Left ventricle myocardium inferior (tissue), 1 donor: ENCODE measurements around the gene ABCC3. TPM values are rescaled to one million over a fixed set of nuclear protein-coding genes. Genes with fewer than 3 reads are reported as not detected.

ENCODE experiments used
- DNase-seq: peaks from one replicate; pipeline ENCODE4 v3.0.0-alpha.2; 2020
- H3K27ac ChIP-seq: fragments of 200-600 bp; replicated peaks from 2 replicates; pipeline ENCODE4 v1.8.0; 2021
- H3K27me3 ChIP-seq: fragments of 200-600 bp; 2 replicates; pipeline ENCODE4 v1.8.0; 2021; ENCODE audit warnings: low read depth
- H3K36me3 ChIP-seq: fragments of 200-600 bp; 2 replicates; pipeline ENCODE4 v1.8.0; 2021
- H3K4me1 ChIP-seq: fragments of 200-600 bp; 2 replicates; pipeline ENCODE4 v1.8.0; 2021
- H3K4me3 ChIP-seq: fragments of 200-600 bp; 2 replicates; pipeline ENCODE4 v1.8.0; 2021; ENCODE audit warnings: mild to moderate bottlenecking, moderate library complexity
- H3K9me3 ChIP-seq: fragments of 200-600 bp; replicated peaks from 2 replicates; pipeline ENCODE4 v1.8.0; 2021
- CTCF ChIP-seq: fragments of 200-600 bp; IDR thresholded peaks from 2 replicates; pipeline ENCODE4 v1.8.0; 2021; ENCODE audit warnings: antibody characterized with exemption, mild to moderate bottlenecking, borderline replicate concordance
- intact Hi-C: fragments of 100-400 bp; cut with micrococcal nuclease; formaldehyde crosslinking; loops from one replicate; pipeline ENCODE4 v1.11.0; 2022
- total RNA-seq: library from RNA; stranded (reverse); fragmentation: NEBNext Ultra II Directional; extraction: Animal tissue kit (Norgen Biotek cat#: 25700); gene quantifications from one replicate; pipeline ENCODE4 v1.2.1, GENCODE V29; 2021
- donor health status: DM: no; HTN: yes; CAD: no; lungs with severe emphysema.

ABCC3 gene
- total RNA-seq, 1 donor from 2014 or later: 0.88 TPM

- no peak for DNase-seq
Measured at GRCh38 chr17:50587571-50587970, 47.1 kb upstream of the ABCC3 start.

GRCh38 chr17:50588391-50589049 is 46.2 kb upstream of the ABCC3 start:
- intact Hi-C loops: no loop called here
- peak; percentile 38 for DNase-seq
- peaks cover 56% of the 10 kb centered on the region for H3K4me1 ChIP-seq

More at GRCh38 chr17:50587571-50587970, 47.1 kb upstream of the ABCC3 start:
- Histone ChIP-seq H3K27me3 (no peaks in the 10 kb centered on the region), H3K36me3 (no peaks in the 10 kb centered on the region), H3K27ac (peak overlapping the region; percentile 3), H3K9me3 (no peaks in the 10 kb centered on the region), H3K4me3 (no peak overlapping the region), H3K4me1 (peaks cover 56% of the 10 kb centered on the region)
- TF ChIP-seq CTCF: no peak
- intact Hi-C loops: no loop called here

DNA sequence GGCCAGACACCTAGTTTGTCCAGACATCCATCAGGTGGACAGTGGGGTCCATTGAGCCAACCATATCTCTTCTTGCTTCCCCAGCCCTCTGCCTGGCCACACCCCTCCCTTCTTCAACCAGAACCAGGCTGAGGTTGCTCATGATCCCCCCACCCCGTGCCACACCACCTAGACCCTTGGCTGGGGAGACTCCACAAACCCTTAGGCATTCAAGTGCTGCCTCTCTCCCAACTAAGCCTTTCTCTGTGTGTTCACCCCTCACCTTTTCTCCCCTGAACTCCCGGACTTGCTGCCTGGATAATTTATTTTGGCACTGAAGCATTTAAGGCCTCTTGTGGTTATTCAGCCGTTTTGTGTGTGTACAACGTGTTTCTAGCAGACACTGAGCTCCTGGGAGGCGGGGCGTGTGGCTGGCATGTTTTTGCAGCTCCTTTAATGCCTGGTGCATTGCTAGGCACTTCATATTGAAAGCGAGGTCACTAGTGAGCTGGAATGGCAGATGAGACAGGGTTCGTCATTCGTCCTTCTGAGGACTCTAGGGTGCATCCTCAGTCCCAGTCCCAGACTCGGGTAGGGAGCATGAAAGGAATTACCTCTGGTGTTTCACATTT is 45.5 kb upstream of the ABCC3 start:
- intact Hi-C loops: no loop called here
- H3K4me3 ChIP-seq: no peak overlapping the region
- peak overlapping the region; percentile 66 for H3K27ac ChIP-seq
- no peak for TF ChIP-seq CTCF
- H3K27me3 ChIP-seq: no peaks in the 10 kb centered on the region
- H3K36me3 ChIP-seq: no peaks in the 10 kb centered on the region
- peaks cover 52% of the 10 kb centered on the region for H3K4me1 ChIP-seq
- no peaks in the 10 kb centered on the region for H3K9me3 ChIP-seq
- DNase-seq: no peak

More at GRCh38 chr17:50588391-50589049, 46.2 kb upstream of the ABCC3 start:
- H3K4me3 ChIP-seq: no peak overlapping the region
- H3K9me3 ChIP-seq: no peaks in the 10 kb centered on the region
- H3K27ac ChIP-seq: peak overlapping the region; percentile 66
- no peaks in the 10 kb centered on the region for H3K27me3 ChIP-seq
- TF ChIP-seq CTCF: no peak
- H3K36me3 ChIP-seq: no peaks in the 10 kb centered on the region

DNA sequence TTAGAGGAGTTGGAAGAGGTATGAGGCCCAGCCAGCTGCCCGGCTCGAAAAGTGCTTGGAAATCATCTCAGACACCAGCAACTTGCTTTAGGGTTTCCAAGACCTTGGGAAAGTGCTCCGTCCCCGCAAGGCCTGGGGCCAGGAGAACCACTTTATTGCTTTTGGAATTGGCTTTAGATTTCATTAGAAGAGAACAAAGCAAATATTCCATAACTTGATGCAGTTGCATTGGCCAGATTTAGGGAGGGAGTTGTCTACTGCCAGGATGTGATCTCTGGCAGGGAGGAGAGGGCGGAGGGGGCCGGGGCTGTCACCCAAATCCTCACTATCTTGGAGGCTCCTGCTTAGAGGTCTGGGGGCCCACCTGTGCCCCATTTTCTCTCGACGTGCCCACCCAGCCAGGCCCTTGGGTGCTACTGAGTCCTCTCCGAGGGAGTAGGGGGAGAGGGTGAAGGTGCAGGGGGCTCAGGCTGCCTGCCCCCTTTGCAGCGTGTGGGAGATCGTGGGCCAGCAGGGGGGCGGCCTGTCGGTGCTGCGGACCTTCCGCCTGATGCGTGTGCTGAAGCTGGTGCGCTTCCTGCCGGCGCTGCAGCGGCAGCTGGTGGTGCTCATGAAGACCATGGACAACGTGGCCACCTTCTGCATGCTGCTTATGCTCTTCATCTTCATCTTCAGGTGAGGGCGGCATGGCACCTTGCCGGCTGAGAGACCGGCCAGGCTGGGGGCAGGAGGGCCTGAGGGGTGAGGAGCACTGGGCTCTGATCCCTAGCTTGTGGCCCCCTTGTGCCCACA is 43.5 kb upstream of the ABCC3 start:
- TF ChIP-seq CTCF: no peak
- H3K27me3 ChIP-seq: no peaks in the 10 kb centered on the region
- H3K9me3 ChIP-seq: no peaks in the 10 kb centered on the region
- H3K27ac ChIP-seq: no peak overlapping the region
- no peak overlapping the region for H3K4me3 ChIP-seq
- DNase-seq: no peak
- peaks cover 42% of the 10 kb centered on the region for H3K4me1 ChIP-seq
- intact Hi-C loops: no loop called here
- no peaks in the 10 kb centered on the region for H3K36me3 ChIP-seq

- TF ChIP-seq CTCF: no peak
- Histone ChIP-seq H3K27me3 (no peaks in the 10 kb centered on the region), H3K27ac (no peak overlapping the region), H3K4me3 (no peak overlapping the region), H3K9me3 (no peaks in the 10 kb centered on the region), H3K36me3 (no peaks in the 10 kb centered on the region), H3K4me1 (peaks cover 35% of the 10 kb centered on the region)
- peak; percentile 41 for DNase-seq
- intact Hi-C loops: no loop called here
Measured at GRCh38 chr17:50593321-50593720, 41.4 kb upstream of the ABCC3 start.
